WTC11 (cell line): ENCODE data around the gene SNX32. TPM values are rescaled to one million over a fixed set of nuclear protein-coding genes. Genes with fewer than 3 reads are reported as not detected.
A peak's percentile ranks its signal among the peaks of the same experiment; 100 is the strongest.

Experiments
- ATAC-seq: fragments of 200-7000 bp; cut with Tn5 transposase; 2 replicates; pipeline ENCODE4 v1.10.0; 2021; ENCODE audit warnings: mild to moderate bottlenecking, moderate library complexity
- CTCF ChIA-PET: fragments of 300-600 bp; sonication (Branson Sonifier 250); formaldehyde crosslinking; loops from one replicate; lab custom pipeline; 2021; ENCODE audit warnings: antibody characterized with exemption; lab: Charles Lee
- POLR2A ChIA-PET: fragments of 350-600 bp; sonication (Branson Sonifier 250); formaldehyde crosslinking; loops from one replicate; lab custom pipeline; 2021; ENCODE audit warnings: antibody characterized with exemption; lab: Charles Lee
- DNase-seq: peaks from one replicate; pipeline ENCODE4 v3.0.0; 2021; ENCODE audit warnings: low spot score
- H3K27ac Mint-ChIP-seq: 2 replicates; pipeline ENCODE4 v1.8.0; 2021; ENCODE audit warnings: mixed read lengths
- H3K27me3 Mint-ChIP-seq: 2 replicates; pipeline ENCODE4 v1.8.0; 2021; ENCODE audit warnings: low read depth, mild to moderate bottlenecking, moderate library complexity, mixed read lengths
- H3K36me3 Mint-ChIP-seq: 2 replicates; pipeline ENCODE4 v1.8.0; 2021; ENCODE audit warnings: mixed read lengths
- H3K4me1 Mint-ChIP-seq: 2 replicates; pipeline ENCODE4 v1.8.0; 2022; ENCODE audit warnings: mixed read lengths
- H3K4me3 Mint-ChIP-seq: 2 replicates; pipeline ENCODE4 v1.8.0; 2021; ENCODE audit warnings: mild to moderate bottlenecking, moderate library complexity, mixed read lengths
- H3K9me3 Mint-ChIP-seq: 2 replicates; pipeline ENCODE4 v1.8.0; 2021; ENCODE audit warnings: mixed read lengths
- ETV6 ChIP-seq: sonication (generic); formaldehyde crosslinking; IDR thresholded peaks from 2 replicates; pipeline ENCODE4 v1.8.1; 2022; ENCODE audit warnings: mild to moderate bottlenecking, missing genetic modification reagents
- FOXP1 ChIP-seq: sonication (generic); formaldehyde crosslinking; IDR thresholded peaks from 2 replicates; pipeline ENCODE4 v1.8.0; 2022; ENCODE audit warnings: missing genetic modification reagents, mild to moderate bottlenecking, moderate library complexity, borderline replicate concordance
- NFATC4 ChIP-seq: fragments of 250-450 bp; sonication (Bioruptor Pico); IDR thresholded peaks from 2 replicates; pipeline ENCODE4 v1.9.0; 2021; ENCODE audit warnings: mild to moderate bottlenecking
- NR3C1 ChIP-seq: sonication (generic); formaldehyde crosslinking; conservative IDR thresholded peaks from 2 replicates; pipeline ENCODE4 v1.8.1; 2023; ENCODE audit warnings: low read depth, mild to moderate bottlenecking, missing genetic modification reagents
- PRRX2 ChIP-seq: fragments of 250-450 bp; sonication (Bioruptor Pico); IDR thresholded peaks from 2 replicates; pipeline ENCODE4 v1.8.0; 2021; ENCODE audit warnings: mild to moderate bottlenecking
- RORB ChIP-seq: fragments of 250-450 bp; sonication (Bioruptor Pico); IDR thresholded peaks from 2 replicates; pipeline ENCODE4 v1.9.0; 2021; ENCODE audit warnings: mild to moderate bottlenecking
- ZNF121 ChIP-seq: sonication (generic); formaldehyde crosslinking; IDR thresholded peaks from 2 replicates; pipeline ENCODE4 v1.8.0; 2023; ENCODE audit warnings: missing genetic modification reagents
- ZNF416 ChIP-seq: fragments of 250-450 bp; sonication (Bioruptor Pico); IDR thresholded peaks from 2 replicates; pipeline ENCODE4 v1.9.0; 2021; ENCODE audit warnings: mild to moderate bottlenecking, inconsistent platforms
- total RNA-seq: library from RNA; stranded (reverse); gene quantifications from 3 replicates; pipeline ENCODE4 v1.2.3, GENCODE V29; 2021
- TF ChIP-seq, protein P1 (sequence below): sonication (generic); formaldehyde crosslinking; IDR thresholded peaks from 2 replicates; pipeline ENCODE4 v1.8.0; 2023; ENCODE audit warnings: mild to moderate bottlenecking, missing genetic modification reagents
- TF ChIP-seq, protein P2 (sequence below): fragments of 250-450 bp; sonication (Bioruptor Pico); conservative IDR thresholded peaks from 2 replicates; pipeline ENCODE4 v1.9.0; 2021; ENCODE audit warnings: mild to moderate bottlenecking
- TF ChIP-seq, protein P3 (sequence below): fragments of 200-600 bp; IDR thresholded peaks from 2 replicates; pipeline ENCODE4 v1.8.0; 2022; ENCODE audit warnings: antibody characterized with exemption
- TF ChIP-seq, protein P4 (sequence below): sonication (generic); formaldehyde crosslinking; IDR thresholded peaks from 2 replicates; pipeline ENCODE4 v1.8.1; 2023; ENCODE audit warnings: mild to moderate bottlenecking, missing genetic modification reagents, moderate library complexity
- TF ChIP-seq, protein P5 (sequence below): fragments of 250-450 bp; sonication (Bioruptor Pico); IDR thresholded peaks from 2 replicates; pipeline ENCODE4 v1.9.0; 2021; ENCODE audit warnings: mild to moderate bottlenecking
- TF ChIP-seq, protein P6 (sequence below): sonication (generic); formaldehyde crosslinking; IDR thresholded peaks from 2 replicates; pipeline ENCODE4 v1.8.0; 2023; ENCODE audit warnings: missing genetic modification reagents, mild to moderate bottlenecking, borderline replicate concordance
- TF ChIP-seq, protein P7 (sequence below): sonication (generic); formaldehyde crosslinking; IDR thresholded peaks from 2 replicates; pipeline ENCODE4 v1.8.1; 2022; ENCODE audit warnings: mild to moderate bottlenecking, missing genetic modification reagents, moderate library complexity, borderline replicate concordance

Gene SNX32
- total RNA-seq, 1 experiment from 2014 or later: 2.9 TPM

- TF ChIP-seq ZNF416 (no peak), ETV6 (CRISPR knock-in tag) (0 out of 2 replicates have a peak, but pooled peaks have one; percentile 62), PRRX2 (CRISPR knock-in tag) (0 out of 2 replicates have a peak, but pooled peaks have one; percentile 17), NFATC4 (CRISPR knock-in tag) (no peak; the same call in 1 of the 2 replicates), ZNF121 (CRISPR knock-in tag) (no peak), RORB (CRISPR knock-in tag) (no peak), NR3C1 (CRISPR knock-in tag) (no peak), FOXP1 (CRISPR knock-in tag) (no peak)
- TF ChIP-seq, protein P1, sequence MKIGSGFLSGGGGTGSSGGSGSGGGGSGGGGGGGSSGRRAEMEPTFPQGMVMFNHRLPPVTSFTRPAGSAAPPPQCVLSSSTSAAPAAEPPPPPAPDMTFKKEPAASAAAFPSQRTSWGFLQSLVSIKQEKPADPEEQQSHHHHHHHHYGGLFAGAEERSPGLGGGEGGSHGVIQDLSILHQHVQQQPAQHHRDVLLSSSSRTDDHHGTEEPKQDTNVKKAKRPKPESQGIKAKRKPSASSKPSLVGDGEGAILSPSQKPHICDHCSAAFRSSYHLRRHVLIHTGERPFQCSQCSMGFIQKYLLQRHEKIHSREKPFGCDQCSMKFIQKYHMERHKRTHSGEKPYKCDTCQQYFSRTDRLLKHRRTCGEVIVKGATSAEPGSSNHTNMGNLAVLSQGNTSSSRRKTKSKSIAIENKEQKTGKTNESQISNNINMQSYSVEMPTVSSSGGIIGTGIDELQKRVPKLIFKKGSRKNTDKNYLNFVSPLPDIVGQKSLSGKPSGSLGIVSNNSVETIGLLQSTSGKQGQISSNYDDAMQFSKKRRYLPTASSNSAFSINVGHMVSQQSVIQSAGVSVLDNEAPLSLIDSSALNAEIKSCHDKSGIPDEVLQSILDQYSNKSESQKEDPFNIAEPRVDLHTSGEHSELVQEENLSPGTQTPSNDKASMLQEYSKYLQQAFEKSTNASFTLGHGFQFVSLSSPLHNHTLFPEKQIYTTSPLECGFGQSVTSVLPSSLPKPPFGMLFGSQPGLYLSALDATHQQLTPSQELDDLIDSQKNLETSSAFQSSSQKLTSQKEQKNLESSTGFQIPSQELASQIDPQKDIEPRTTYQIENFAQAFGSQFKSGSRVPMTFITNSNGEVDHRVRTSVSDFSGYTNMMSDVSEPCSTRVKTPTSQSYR (CRISPR knock-in tag): 0 out of 2 replicates have a peak, but pooled peaks have one; percentile 35
- TF ChIP-seq, protein P2, sequence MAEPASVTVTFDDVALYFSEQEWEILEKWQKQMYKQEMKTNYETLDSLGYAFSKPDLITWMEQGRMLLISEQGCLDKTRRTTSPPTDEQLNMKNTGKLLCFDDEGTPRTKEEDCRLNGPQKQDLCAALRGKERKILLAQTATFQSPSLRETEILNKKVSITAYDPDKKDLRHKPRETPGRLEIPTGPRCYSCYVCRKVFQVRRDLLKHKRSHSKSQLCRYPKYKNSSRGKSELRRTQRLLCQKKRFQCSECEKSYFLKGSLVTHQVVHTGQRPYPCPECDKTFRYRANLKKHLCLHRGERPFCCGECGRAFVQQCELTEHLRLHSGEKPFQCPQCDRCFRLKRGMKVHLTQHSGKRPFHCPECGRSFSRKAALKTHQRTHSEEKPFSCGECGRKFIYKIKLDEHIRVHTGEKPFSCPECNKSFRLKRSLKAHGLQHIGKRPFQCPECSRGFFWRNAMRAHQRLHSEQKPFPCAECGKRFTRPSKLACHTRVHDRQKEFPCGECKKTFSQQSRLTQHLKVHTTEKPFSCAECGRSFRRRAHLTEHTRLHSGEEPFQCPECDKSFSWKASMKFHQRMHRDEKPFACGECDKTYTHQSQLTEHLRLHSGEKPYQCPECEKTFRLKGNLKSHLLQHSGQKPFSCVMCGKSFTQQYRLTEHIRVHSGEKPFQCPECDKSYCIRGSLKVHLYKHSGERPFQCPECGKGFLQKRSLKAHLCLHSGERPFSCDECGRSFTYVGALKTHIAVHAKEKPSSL: no peak
- TF ChIP-seq, protein P3, sequence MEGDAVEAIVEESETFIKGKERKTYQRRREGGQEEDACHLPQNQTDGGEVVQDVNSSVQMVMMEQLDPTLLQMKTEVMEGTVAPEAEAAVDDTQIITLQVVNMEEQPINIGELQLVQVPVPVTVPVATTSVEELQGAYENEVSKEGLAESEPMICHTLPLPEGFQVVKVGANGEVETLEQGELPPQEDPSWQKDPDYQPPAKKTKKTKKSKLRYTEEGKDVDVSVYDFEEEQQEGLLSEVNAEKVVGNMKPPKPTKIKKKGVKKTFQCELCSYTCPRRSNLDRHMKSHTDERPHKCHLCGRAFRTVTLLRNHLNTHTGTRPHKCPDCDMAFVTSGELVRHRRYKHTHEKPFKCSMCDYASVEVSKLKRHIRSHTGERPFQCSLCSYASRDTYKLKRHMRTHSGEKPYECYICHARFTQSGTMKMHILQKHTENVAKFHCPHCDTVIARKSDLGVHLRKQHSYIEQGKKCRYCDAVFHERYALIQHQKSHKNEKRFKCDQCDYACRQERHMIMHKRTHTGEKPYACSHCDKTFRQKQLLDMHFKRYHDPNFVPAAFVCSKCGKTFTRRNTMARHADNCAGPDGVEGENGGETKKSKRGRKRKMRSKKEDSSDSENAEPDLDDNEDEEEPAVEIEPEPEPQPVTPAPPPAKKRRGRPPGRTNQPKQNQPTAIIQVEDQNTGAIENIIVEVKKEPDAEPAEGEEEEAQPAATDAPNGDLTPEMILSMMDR: peak; percentile 69
- TF ChIP-seq, protein P4, sequence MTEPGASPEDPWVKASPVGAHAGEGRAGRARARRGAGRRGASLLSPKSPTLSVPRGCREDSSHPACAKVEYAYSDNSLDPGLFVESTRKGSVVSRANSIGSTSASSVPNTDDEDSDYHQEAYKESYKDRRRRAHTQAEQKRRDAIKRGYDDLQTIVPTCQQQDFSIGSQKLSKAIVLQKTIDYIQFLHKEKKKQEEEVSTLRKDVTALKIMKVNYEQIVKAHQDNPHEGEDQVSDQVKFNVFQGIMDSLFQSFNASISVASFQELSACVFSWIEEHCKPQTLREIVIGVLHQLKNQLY (CRISPR knock-in tag): no peak
- TF ChIP-seq, protein P5, sequence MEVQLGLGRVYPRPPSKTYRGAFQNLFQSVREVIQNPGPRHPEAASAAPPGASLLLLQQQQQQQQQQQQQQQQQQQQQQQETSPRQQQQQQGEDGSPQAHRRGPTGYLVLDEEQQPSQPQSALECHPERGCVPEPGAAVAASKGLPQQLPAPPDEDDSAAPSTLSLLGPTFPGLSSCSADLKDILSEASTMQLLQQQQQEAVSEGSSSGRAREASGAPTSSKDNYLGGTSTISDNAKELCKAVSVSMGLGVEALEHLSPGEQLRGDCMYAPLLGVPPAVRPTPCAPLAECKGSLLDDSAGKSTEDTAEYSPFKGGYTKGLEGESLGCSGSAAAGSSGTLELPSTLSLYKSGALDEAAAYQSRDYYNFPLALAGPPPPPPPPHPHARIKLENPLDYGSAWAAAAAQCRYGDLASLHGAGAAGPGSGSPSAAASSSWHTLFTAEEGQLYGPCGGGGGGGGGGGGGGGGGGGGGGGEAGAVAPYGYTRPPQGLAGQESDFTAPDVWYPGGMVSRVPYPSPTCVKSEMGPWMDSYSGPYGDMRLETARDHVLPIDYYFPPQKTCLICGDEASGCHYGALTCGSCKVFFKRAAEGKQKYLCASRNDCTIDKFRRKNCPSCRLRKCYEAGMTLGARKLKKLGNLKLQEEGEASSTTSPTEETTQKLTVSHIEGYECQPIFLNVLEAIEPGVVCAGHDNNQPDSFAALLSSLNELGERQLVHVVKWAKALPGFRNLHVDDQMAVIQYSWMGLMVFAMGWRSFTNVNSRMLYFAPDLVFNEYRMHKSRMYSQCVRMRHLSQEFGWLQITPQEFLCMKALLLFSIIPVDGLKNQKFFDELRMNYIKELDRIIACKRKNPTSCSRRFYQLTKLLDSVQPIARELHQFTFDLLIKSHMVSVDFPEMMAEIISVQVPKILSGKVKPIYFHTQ (CRISPR knock-in tag): peak; percentile 61; the same call in 1 of the 2 replicates
- TF ChIP-seq, protein P6, sequence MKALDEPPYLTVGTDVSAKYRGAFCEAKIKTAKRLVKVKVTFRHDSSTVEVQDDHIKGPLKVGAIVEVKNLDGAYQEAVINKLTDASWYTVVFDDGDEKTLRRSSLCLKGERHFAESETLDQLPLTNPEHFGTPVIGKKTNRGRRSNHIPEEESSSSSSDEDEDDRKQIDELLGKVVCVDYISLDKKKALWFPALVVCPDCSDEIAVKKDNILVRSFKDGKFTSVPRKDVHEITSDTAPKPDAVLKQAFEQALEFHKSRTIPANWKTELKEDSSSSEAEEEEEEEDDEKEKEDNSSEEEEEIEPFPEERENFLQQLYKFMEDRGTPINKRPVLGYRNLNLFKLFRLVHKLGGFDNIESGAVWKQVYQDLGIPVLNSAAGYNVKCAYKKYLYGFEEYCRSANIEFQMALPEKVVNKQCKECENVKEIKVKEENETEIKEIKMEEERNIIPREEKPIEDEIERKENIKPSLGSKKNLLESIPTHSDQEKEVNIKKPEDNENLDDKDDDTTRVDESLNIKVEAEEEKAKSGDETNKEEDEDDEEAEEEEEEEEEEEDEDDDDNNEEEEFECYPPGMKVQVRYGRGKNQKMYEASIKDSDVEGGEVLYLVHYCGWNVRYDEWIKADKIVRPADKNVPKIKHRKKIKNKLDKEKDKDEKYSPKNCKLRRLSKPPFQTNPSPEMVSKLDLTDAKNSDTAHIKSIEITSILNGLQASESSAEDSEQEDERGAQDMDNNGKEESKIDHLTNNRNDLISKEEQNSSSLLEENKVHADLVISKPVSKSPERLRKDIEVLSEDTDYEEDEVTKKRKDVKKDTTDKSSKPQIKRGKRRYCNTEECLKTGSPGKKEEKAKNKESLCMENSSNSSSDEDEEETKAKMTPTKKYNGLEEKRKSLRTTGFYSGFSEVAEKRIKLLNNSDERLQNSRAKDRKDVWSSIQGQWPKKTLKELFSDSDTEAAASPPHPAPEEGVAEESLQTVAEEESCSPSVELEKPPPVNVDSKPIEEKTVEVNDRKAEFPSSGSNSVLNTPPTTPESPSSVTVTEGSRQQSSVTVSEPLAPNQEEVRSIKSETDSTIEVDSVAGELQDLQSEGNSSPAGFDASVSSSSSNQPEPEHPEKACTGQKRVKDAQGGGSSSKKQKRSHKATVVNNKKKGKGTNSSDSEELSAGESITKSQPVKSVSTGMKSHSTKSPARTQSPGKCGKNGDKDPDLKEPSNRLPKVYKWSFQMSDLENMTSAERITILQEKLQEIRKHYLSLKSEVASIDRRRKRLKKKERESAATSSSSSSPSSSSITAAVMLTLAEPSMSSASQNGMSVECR: no peak
- TF ChIP-seq, protein P7, sequence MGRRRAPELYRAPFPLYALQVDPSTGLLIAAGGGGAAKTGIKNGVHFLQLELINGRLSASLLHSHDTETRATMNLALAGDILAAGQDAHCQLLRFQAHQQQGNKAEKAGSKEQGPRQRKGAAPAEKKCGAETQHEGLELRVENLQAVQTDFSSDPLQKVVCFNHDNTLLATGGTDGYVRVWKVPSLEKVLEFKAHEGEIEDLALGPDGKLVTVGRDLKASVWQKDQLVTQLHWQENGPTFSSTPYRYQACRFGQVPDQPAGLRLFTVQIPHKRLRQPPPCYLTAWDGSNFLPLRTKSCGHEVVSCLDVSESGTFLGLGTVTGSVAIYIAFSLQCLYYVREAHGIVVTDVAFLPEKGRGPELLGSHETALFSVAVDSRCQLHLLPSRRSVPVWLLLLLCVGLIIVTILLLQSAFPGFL (CRISPR knock-in tag): no peak
- TF ChIP-seq, all 79 proteins: peak for 5
- DNase-seq: peak; percentile 63
- Mint-ChIP-seq H3K4me1 (peaks cover 17% of the 10 kb centered on the region), H3K36me3 (peaks cover 45% of the 10 kb centered on the region), H3K27ac (peak overlapping the region; percentile 41; the same call in 1 of the 2 replicates), H3K4me3 (no peak overlapping the region), H3K9me3 (peaks cover 6% of the 10 kb centered on the region; the same call in 1 of the 2 replicates), H3K27me3 (peaks cover 10% of the 10 kb centered on the region)
- ChIA-PET POLR2A (interaction anchor here (0.5 to 3.5 kb wide), 11 partner anchors 9 to 929 kb away, joined by 3 to 38 read pairs (median 5); partner anchors contain the start of genes EFEMP2, FIBP, MUS81 and RNASEH2C), CTCF (interaction anchor here (0.6 to 6.3 kb wide), 40 partner anchors 8 to 310 kb away, joined by 3 to 134 read pairs (median 4); partner anchors contain the start of genes AP5B1, BANF1, CCDC85B and EIF1AD)
- ATAC-seq: peak; percentile 65
These were observed 17.4 kb downstream of the SNX32 start for GRCh38 chr11:65851083-65851579.
